DND-41 (cell line): ENCODE measurements around the gene CENPC.

Experiments used
- EZH2 ChIP-seq: IDR thresholded peaks from 3 replicates; pipeline ENCODE4 v1.6.1; 2012; ENCODE audit warnings: borderline replicate concordance, low read depth, mild to moderate bottlenecking, moderate library complexity, low read length, inconsistent platforms; ENCODE audit not compliant: severe bottlenecking
- TF ChIP-seq, protein P1 (sequence below): IDR thresholded peaks from 2 replicates; pipeline ENCODE4 v1.5.1; 2012; ENCODE audit warnings: borderline replicate concordance, low read length, moderate library complexity, mild to moderate bottlenecking; ENCODE audit not compliant: poor library complexity, severe bottlenecking; ENCODE audit errors: extremely low read depth

GRCh38 chr4:67542076-67542475 is 3.2 kb downstream of the CENPC start:
- TF ChIP-seq, protein P1, sequence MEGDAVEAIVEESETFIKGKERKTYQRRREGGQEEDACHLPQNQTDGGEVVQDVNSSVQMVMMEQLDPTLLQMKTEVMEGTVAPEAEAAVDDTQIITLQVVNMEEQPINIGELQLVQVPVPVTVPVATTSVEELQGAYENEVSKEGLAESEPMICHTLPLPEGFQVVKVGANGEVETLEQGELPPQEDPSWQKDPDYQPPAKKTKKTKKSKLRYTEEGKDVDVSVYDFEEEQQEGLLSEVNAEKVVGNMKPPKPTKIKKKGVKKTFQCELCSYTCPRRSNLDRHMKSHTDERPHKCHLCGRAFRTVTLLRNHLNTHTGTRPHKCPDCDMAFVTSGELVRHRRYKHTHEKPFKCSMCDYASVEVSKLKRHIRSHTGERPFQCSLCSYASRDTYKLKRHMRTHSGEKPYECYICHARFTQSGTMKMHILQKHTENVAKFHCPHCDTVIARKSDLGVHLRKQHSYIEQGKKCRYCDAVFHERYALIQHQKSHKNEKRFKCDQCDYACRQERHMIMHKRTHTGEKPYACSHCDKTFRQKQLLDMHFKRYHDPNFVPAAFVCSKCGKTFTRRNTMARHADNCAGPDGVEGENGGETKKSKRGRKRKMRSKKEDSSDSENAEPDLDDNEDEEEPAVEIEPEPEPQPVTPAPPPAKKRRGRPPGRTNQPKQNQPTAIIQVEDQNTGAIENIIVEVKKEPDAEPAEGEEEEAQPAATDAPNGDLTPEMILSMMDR: no peak
- no peak for TF ChIP-seq EZH2
